ENCODE measurements around the gene SMPD1.

SMPD1 gene

GRCh38 chr11:6433998-6434660 is 43.9 kb downstream of the SMPD1 start:
- H3K4me3 ChIP-seq (ENCODE audit: low read depth, low read length), result no peak overlapping the region
- no peak overlapping the region for H3K27ac ChIP-seq
- no peak for DNase-seq
- no peaks in the 10 kb centered on the region for H3K9me3 ChIP-seq (ENCODE audit: severe bottlenecking)
- no peaks in the 10 kb centered on the region for H3K27me3 ChIP-seq (ENCODE audit: insufficient read depth, low read depth, severe bottlenecking)
- TF ChIP-seq, protein P1, sequence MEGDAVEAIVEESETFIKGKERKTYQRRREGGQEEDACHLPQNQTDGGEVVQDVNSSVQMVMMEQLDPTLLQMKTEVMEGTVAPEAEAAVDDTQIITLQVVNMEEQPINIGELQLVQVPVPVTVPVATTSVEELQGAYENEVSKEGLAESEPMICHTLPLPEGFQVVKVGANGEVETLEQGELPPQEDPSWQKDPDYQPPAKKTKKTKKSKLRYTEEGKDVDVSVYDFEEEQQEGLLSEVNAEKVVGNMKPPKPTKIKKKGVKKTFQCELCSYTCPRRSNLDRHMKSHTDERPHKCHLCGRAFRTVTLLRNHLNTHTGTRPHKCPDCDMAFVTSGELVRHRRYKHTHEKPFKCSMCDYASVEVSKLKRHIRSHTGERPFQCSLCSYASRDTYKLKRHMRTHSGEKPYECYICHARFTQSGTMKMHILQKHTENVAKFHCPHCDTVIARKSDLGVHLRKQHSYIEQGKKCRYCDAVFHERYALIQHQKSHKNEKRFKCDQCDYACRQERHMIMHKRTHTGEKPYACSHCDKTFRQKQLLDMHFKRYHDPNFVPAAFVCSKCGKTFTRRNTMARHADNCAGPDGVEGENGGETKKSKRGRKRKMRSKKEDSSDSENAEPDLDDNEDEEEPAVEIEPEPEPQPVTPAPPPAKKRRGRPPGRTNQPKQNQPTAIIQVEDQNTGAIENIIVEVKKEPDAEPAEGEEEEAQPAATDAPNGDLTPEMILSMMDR (IDR thresholded peaks at IDR 0.05; ENCODE audit: low read depth, low read length), result no peak
- no peaks in the 10 kb centered on the region for H3K36me3 ChIP-seq

- Histone ChIP-seq H3K27ac (no peak overlapping the region), H3K27me3 (ENCODE audit: insufficient read depth, low read depth, severe bottlenecking) (no peaks in the 10 kb centered on the region), H3K4me3 (ENCODE audit: low read depth, low read length) (no peak overlapping the region), H3K9me3 (ENCODE audit: severe bottlenecking) (no peaks in the 10 kb centered on the region), H3K36me3 (no peaks in the 10 kb centered on the region)
- TF ChIP-seq, protein P1 (IDR thresholded peaks at IDR 0.05; ENCODE audit: low read depth, low read length), result no peak
- no peak for DNase-seq
These were observed 47.1 kb downstream of the SMPD1 start for GRCh38 chr11:6437423-6437822.

GRCh38 chr11:6437993-6438392 is 47.7 kb downstream of the SMPD1 start:
- no peak overlapping the region for H3K27ac ChIP-seq
- no peaks in the 10 kb centered on the region for H3K9me3 ChIP-seq (ENCODE audit: severe bottlenecking)
- H3K4me3 ChIP-seq (ENCODE audit: low read depth, low read length), result no peak overlapping the region
- TF ChIP-seq, protein P1 (IDR thresholded peaks at IDR 0.05; ENCODE audit: low read depth, low read length), result no peak
- no peak for DNase-seq
- H3K36me3 ChIP-seq, result no peaks in the 10 kb centered on the region
- H3K27me3 ChIP-seq (ENCODE audit: insufficient read depth, low read depth, severe bottlenecking), result no peaks in the 10 kb centered on the region

DNA sequence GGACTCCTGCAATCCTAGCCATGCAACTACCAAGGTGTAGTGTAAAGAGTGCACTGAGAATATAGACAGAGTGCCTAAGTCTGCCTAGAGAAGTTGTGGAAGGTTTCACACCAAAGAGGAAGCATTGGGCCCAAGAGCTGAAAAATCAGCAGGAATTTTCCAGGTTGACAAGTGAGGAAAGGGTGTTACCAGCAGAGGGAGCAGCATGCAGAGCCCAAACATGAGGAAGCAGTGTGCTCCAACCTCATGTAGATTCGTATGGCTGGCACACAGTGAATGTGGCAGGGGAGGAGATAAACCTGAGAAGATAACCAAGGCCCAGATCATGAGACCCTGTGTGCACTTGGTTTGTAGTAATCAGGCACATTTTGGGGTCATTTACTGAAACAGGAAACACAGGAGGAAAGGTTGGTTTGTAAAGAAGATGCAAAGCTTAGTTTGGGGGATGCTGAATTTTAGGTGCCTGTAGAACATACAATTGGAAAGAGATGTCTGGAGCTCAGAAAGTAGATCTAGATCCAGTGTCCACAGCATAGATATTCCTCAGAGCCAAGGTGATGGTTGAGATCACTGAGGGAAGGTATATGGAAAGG is 48.8 kb downstream of the SMPD1 start:
- peak; percentile 63 for DNase-seq

DNA sequence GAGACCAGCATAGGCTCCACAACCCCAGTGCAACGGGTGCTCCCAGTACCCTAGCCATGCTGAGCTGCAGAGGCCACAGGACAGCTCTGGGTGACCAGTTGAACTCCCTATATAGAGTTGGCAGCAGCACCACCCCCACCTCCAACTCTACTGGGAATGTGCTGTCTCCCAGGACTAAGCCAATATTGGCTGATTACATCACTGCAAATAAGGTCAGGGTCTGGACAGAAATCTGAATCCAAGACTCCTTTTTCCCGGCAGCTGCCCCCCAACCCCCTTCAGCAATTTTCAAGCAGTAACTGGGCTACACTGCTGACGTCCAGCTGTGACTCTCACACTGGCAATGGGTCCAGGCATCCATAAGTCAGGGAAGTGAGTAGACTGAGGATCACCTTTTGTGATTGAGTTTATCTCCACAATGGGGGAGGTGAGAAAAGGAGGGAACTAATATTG is 50.7 kb downstream of the SMPD1 start, which contains the start of gene HPX:
TSS of gene HPX (minus strand) at position 82 of the 453 bp plus-strand sequence. CDS start at position 58, 24 bp downstream.
- no peaks in the 10 kb centered on the region for H3K27me3 ChIP-seq (ENCODE audit: insufficient read depth, low read depth, severe bottlenecking)
- H3K4me3 ChIP-seq (ENCODE audit: low read depth, low read length), result no peak within 1 kb of the TSS
- H3K9me3 ChIP-seq (ENCODE audit: severe bottlenecking), result no peaks in the 10 kb centered on the region
- no peak for DNase-seq
- TF ChIP-seq, protein P1 (IDR thresholded peaks at IDR 0.05; ENCODE audit: low read depth, low read length), result no peak
- H3K36me3 ChIP-seq, result no peaks in the 10 kb centered on the region
- H3K27ac ChIP-seq, result no peak within 1 kb of the TSS

More for the DNA sequence above, 48.8 kb downstream of the SMPD1 start:
- H3K27ac ChIP-seq, result no peak overlapping the region
- no peaks in the 10 kb centered on the region for H3K36me3 ChIP-seq
- H3K27me3 ChIP-seq (ENCODE audit: insufficient read depth, low read depth, severe bottlenecking), result no peaks in the 10 kb centered on the region
- no peak overlapping the region for H3K4me3 ChIP-seq (ENCODE audit: low read depth, low read length)
- no peaks in the 10 kb centered on the region for H3K9me3 ChIP-seq (ENCODE audit: severe bottlenecking)
- TF ChIP-seq, protein P1 (IDR thresholded peaks at IDR 0.05; ENCODE audit: low read depth, low read length), result peak; percentile 90

All from WERI-Rb-1 (cell line).